ENCODE data around the gene PLD5. TPM values are rescaled to one million over a fixed set of nuclear protein-coding genes. Genes with fewer than 3 reads are reported as not detected.

Gene PLD5
- total RNA-seq, 2 donors from 2014 or later, result 0.05 to 1.0 TPM

DNA sequence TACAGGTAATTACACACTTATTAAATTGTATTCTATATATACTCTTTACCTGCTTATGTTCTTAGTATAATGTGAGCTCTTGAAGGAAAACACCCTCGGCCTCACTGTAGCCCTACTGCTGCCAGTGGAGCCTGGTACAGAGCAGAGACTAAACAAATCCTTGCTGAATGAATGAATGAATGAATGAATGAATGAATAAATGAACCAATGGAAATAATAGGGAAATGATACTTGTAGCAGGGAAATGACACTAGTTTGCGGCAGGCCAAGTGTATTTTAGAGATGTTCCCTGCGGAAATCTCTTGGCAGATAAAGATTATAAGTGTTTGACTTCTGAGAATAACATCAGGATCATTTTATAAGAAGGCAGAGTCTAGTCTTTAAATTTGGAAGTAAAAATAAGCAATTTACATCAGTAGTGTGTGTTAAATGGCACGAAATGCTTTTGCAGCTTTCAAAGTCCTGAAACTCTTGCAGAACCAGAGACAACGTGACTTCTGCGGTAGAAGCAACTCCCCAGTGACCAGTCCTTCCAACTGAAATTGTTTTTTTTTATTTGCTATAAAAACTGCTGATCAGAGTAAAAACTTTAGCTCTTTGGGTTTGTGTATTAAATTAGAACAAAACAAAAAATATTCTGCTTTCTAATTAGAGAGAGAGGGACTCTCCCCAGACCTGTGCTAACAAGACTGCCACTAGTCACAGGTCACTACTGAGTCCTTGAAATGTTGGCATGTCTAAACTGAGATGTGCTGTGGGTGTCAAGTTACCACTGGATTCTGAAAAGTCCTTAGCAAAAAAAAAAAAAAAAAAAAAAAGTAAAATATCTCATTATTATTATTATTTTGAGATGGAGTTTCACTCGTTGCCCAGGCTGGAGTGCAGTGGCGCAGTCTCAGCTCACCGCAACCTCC, 326.3 kb downstream of the PLD5 start:
- WGBS, result 70% methylated on average over 9 of the region's 9 CpGs
- H3K4me3 ChIP-seq, result no peak overlapping the region
- TF ChIP-seq POLR2AphosphoS5 (IDR thresholded peaks at IDR 0.05), result no peak
- no peak for TF ChIP-seq POLR2A (IDR thresholded peaks at IDR 0.05)
- TF ChIP-seq, protein P1, sequence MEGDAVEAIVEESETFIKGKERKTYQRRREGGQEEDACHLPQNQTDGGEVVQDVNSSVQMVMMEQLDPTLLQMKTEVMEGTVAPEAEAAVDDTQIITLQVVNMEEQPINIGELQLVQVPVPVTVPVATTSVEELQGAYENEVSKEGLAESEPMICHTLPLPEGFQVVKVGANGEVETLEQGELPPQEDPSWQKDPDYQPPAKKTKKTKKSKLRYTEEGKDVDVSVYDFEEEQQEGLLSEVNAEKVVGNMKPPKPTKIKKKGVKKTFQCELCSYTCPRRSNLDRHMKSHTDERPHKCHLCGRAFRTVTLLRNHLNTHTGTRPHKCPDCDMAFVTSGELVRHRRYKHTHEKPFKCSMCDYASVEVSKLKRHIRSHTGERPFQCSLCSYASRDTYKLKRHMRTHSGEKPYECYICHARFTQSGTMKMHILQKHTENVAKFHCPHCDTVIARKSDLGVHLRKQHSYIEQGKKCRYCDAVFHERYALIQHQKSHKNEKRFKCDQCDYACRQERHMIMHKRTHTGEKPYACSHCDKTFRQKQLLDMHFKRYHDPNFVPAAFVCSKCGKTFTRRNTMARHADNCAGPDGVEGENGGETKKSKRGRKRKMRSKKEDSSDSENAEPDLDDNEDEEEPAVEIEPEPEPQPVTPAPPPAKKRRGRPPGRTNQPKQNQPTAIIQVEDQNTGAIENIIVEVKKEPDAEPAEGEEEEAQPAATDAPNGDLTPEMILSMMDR (IDR thresholded peaks at IDR 0.05), result no peak
- no peak for DNase-seq (ENCODE audit: low spot score)
- intact Hi-C loops (cut with DNase I), result no loop called here
- H3K9me3 ChIP-seq, result no peaks in the 10 kb centered on the region
- H3K36me3 ChIP-seq, result no peaks in the 10 kb centered on the region
- H3K4me1 ChIP-seq (replicated peaks), result no peaks in the 10 kb centered on the region
- no peaks in the 10 kb centered on the region for H3K27me3 ChIP-seq (replicated peaks; ENCODE audit: insufficient read depth)
- H3K27ac ChIP-seq, result no peak overlapping the region

DNA sequence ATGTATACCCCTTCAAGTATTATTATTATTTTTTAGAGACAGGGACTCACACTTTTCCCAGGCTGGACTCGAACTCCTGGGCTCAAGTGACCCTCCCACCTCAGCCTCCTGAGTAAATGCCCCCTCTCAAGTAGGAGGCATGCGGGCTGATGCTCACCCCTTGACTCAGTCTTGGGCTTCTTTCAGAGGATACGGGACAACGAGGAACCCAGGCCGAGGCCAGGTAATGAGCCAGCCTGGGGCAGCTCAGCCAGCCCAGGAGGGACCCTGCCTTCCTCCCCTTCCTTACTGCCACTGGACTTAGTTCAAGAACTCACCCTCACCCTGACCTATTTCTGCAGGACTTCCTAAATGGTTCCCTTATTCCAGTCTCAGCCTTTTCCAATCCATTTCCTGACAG, 327.6 kb downstream of the PLD5 start:
- Histone ChIP-seq H3K4me1 (replicated peaks) (no peaks in the 10 kb centered on the region), H3K36me3 (no peaks in the 10 kb centered on the region), H3K27me3 (replicated peaks; ENCODE audit: insufficient read depth) (no peaks in the 10 kb centered on the region), H3K4me3 (no peak overlapping the region), H3K27ac (no peak overlapping the region), H3K9me3 (no peaks in the 10 kb centered on the region)
- DNase-seq (ENCODE audit: low spot score), result no peak
- no peak for TF ChIP-seq POLR2AphosphoS5 (IDR thresholded peaks at IDR 0.05)
- TF ChIP-seq, protein P1 (IDR thresholded peaks at IDR 0.05), result no peak
- no peak for TF ChIP-seq POLR2A (IDR thresholded peaks at IDR 0.05)
- intact Hi-C loops (cut with DNase I), result no loop called here
- 91% methylated on average over 5 of the region's 5 CpGs for WGBS

DNA sequence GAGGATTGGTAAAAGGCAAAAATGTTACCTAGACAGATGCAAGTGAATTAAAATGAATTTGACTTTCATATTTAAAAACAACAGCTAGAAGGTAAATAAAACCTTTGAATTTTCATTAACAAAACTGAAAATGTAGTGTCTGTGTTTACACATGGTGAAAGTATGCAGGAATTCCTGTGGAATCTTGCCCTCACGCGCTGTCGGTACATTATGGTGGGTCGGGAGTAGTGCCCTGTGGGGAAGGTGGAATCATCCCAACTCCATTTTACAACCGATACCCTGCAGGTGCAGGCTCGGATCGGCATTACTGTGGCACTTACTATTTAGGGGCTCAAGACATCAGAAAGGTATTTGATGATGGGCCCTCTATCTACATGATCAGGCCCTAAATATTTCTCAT, 328.4 kb downstream of the PLD5 start:
- Histone ChIP-seq H3K27ac (no peak overlapping the region), H3K27me3 (replicated peaks; ENCODE audit: insufficient read depth) (no peaks in the 10 kb centered on the region), H3K9me3 (no peaks in the 10 kb centered on the region), H3K36me3 (no peaks in the 10 kb centered on the region), H3K4me3 (no peak overlapping the region), H3K4me1 (replicated peaks) (no peaks in the 10 kb centered on the region)
- no peak for DNase-seq (ENCODE audit: low spot score)
- WGBS, result 36% methylated on average over 7 of the region's 7 CpGs
- TF ChIP-seq, protein P1 (IDR thresholded peaks at IDR 0.05), result no peak
- TF ChIP-seq POLR2AphosphoS5 (IDR thresholded peaks at IDR 0.05), result no peak
- TF ChIP-seq POLR2A (IDR thresholded peaks at IDR 0.05), result no peak
- intact Hi-C loops (cut with DNase I), result no loop called here

DNA sequence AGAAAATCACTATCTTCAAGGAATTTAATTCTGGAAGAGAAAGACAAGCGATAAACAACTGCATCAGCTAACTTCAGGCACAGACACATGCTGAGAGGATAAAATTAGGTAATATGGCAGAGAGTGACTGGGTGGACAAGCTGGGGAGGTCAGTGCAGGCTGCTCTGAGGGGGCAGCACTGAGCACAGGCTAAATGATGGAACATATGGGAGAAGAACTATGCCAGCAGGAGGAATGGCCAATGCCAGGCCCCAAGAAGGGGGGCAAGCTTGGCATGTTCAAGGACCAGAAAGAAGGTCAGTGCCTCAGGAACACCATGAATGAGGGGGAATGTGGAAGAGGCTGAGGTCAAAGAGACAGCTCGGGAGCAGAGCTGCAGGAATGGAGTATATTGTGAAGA, 334.9 kb downstream of the PLD5 start:
- Histone ChIP-seq H3K4me1 (replicated peaks) (no peaks in the 10 kb centered on the region), H3K4me3 (no peak overlapping the region), H3K27ac (no peak overlapping the region), H3K27me3 (replicated peaks; ENCODE audit: insufficient read depth) (no peaks in the 10 kb centered on the region), H3K36me3 (no peaks in the 10 kb centered on the region), H3K9me3 (no peaks in the 10 kb centered on the region)
- WGBS, result 98% methylated on average over 2 of the region's 2 CpGs
- no peak for TF ChIP-seq POLR2A (IDR thresholded peaks at IDR 0.05)
- TF ChIP-seq, protein P1 (IDR thresholded peaks at IDR 0.05), result no peak
- TF ChIP-seq POLR2AphosphoS5 (IDR thresholded peaks at IDR 0.05), result no peak
- intact Hi-C loops (cut with DNase I), result no loop called here
- no peak for DNase-seq (ENCODE audit: low spot score)

DNA sequence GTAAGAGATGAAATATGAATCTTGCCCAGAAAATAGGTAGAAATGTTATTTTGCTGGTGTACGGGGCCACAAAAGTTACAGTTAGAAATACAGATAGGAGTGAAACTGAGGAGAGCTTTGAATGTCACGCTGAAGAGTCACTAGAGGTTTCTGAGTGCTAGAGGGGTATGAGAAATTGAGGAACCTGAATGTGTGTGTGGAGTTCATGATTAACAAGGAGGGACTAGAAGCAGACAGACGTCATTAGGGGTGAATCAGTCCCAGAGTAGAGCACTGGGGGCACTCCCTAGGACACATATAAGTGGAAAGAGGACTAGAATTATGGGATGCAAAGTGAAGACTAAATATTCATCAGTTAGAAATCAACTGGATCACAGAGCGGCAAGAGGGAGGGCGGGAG, 336.7 kb downstream of the PLD5 start:
- Histone ChIP-seq H3K9me3 (no peaks in the 10 kb centered on the region), H3K36me3 (no peaks in the 10 kb centered on the region), H3K27me3 (replicated peaks; ENCODE audit: insufficient read depth) (no peaks in the 10 kb centered on the region), H3K27ac (no peak overlapping the region), H3K4me1 (replicated peaks) (no peaks in the 10 kb centered on the region), H3K4me3 (no peak overlapping the region)
- no peak for TF ChIP-seq POLR2A (IDR thresholded peaks at IDR 0.05)
- TF ChIP-seq, protein P1 (IDR thresholded peaks at IDR 0.05), result no peak
- TF ChIP-seq POLR2AphosphoS5 (IDR thresholded peaks at IDR 0.05), result no peak
- DNase-seq (ENCODE audit: low spot score), result no peak
- WGBS, result 84% methylated on average over 5 of the region's 5 CpGs
- intact Hi-C loops (cut with DNase I), result no loop called here
